Stimulated activated CD8-positive, alpha-beta memory T cell treated with anti-CD3 and anti-CD28 coated beads, Interleukin-4, amount 100 ng/mL, for 24 hours (primary cell): ENCODE results near the gene F9.
"Not testable (repeated sequence)": the region's sequence is repeated elsewhere in the genome, so short reads cannot be mapped to it uniquely, and the experiment has no call there.

Source experiments
- DNase-seq: peaks from one replicate; pipeline ENCODE4 v3.0.0-alpha.2; 2020; ENCODE audit warnings: low read depth

Gene F9

GRCh38 chrX:139530550-139530949, at the start of gene F9:
Gene F9, plus strand, starts transcription at chrX:139530739. Its CDS starts 26 bp downstream, at chrX:139530765.
- no peak for DNase-seq

- DNase-seq = no peak
These were observed 46.8 kb upstream of the F9 start for GRCh38 chrX:139483699-139484098.

- no peak for DNase-seq
These were observed 45.9 kb upstream of the F9 start for GRCh38 chrX:139484591-139484990.

- no peak for DNase-seq
These were observed 35.2 kb upstream of the F9 start for GRCh38 chrX:139495324-139495723.

GRCh38 chrX:139506333-139506732, 24.2 kb upstream of the F9 start:
- DNase-seq = no peak

GRCh38 chrX:139508099-139508498, 22.4 kb upstream of the F9 start:
- DNase-seq = no peak

- no peak for DNase-seq
These were observed 12.1 kb upstream of the F9 start for GRCh38 chrX:139518475-139518874.

GRCh38 chrX:139528829-139529228, 1.7 kb upstream of the F9 start:
- DNase-seq = not testable (repeated sequence)

- DNase-seq = no peak
These were observed 2.3 kb downstream of the F9 start for GRCh38 chrX:139532834-139533233.

- DNase-seq = no peak
These were observed 2.9 kb downstream of the F9 start for GRCh38 chrX:139533444-139533843.

- no peak for DNase-seq
These were observed 8.6 kb downstream of the F9 start for GRCh38 chrX:139538907-139539790.

GRCh38 chrX:139542652-139543051, 12.1 kb downstream of the F9 start:
- DNase-seq = no peak

GRCh38 chrX:139543920-139544319, 13.4 kb downstream of the F9 start:
- DNase-seq = no peak

GRCh38 chrX:139544591-139544990, 14.1 kb downstream of the F9 start:
- no peak for DNase-seq

- no peak for DNase-seq
These were observed 23.8 kb downstream of the F9 start for GRCh38 chrX:139554376-139554775.

GRCh38 chrX:139554991-139555675, 24.6 kb downstream of the F9 start:
- DNase-seq = no peak

GRCh38 chrX:139559383-139560042, 29.0 kb downstream of the F9 start:
- no peak for DNase-seq

- DNase-seq = no peak
These were observed 29.7 kb downstream of the F9 start for GRCh38 chrX:139560221-139560620.

GRCh38 chrX:139563251-139563650, 32.7 kb downstream of the F9 start:
- DNase-seq = no peak

GRCh38 chrX:139566981-139567380, 36.4 kb downstream of the F9 start:
- no peak for DNase-seq

GRCh38 chrX:139581068-139581467, 50.5 kb downstream of the F9 start:
- no peak for DNase-seq

- DNase-seq = no peak
These were observed 55.1 kb downstream of the F9 start for GRCh38 chrX:139585613-139586012.

- DNase-seq = no peak
These were observed 65.5 kb downstream of the F9 start for GRCh38 chrX:139596068-139596467.
